Mucosa of descending colon (tissue), 3 donors: ENCODE results near the gene SEL1L3. TPM values are rescaled to one million over a fixed set of nuclear protein-coding genes. Genes with fewer than 3 reads are reported as not detected.

Source experiments
- ATAC-seq: fragments of 200-7000 bp; cut with Tn5 transposase; one replicate; pipeline ENCODE4 v1.9.1; 2020; ENCODE audit warnings: mild to moderate bottlenecking, moderate library complexity
- DNase-seq, 3 donors: peaks; one replicate each; pipeline ENCODE4 v3.0.0-alpha.2; 2020
- H3K36me3 ChIP-seq: fragments of 200-600 bp; one replicate; pipeline ENCODE4 v1.8.0; 2021; ENCODE audit warnings: low read depth, mild to moderate bottlenecking
- H3K4me1 ChIP-seq: fragments of 200-600 bp; one replicate; pipeline ENCODE4 v1.8.0; 2021; ENCODE audit warnings: low read depth, mild to moderate bottlenecking
- H3K4me3 ChIP-seq: fragments of 200-600 bp; one replicate; pipeline ENCODE4 v1.8.0; 2021; ENCODE audit warnings: mild to moderate bottlenecking
- H3K9me3 ChIP-seq: fragments of 200-600 bp; one replicate; pipeline ENCODE4 v1.8.0; 2021; ENCODE audit warnings: mild to moderate bottlenecking
- intact Hi-C, 2 donors: fragments of 100-400 bp; cut with DNase I in 1 of 2; cut with micrococcal nuclease in 1 of 2; formaldehyde crosslinking; loops; one replicate each; pipeline versions ENCODE4 v1.11.0 to v1.11.1; 2022; cut with DNase I, micrococcal nuclease
- total RNA-seq, 3 donors: library from RNA; stranded (reverse); fragmentation: NEBNext Ultra II Directional in 2 of 3; extraction: Animal tissue kit (Norgen Biotek cat#: 25700) in 2 of 3; gene quantifications; one replicate each; pipeline versions ENCODE4 v1.2.1 to v1.2.4, GENCODE V29; 2021 to 2023
- TF ChIP-seq, protein P1 (sequence below): fragments of 200-600 bp; IDR thresholded peaks from one replicate; pipeline ENCODE4 v1.8.0; 2022; ENCODE audit warnings: antibody characterized with exemption, mild to moderate bottlenecking
- donor health status: DM: no; HTN: no; CAD: no; lungs with moderate emphysema.
- donor health status: DM: no; HTN: no; CAD: no.
- donor health status: DM: no; HTN: yes; CAD: no.

The SEL1L3 gene
- total RNA-seq, 3 donors from 2014 or later = 51.7 to 104 (median 98.3) TPM

- DNase-seq (peak in 1 of 3 donors; percentile 25), ATAC-seq (peak; percentile 34)
- Histone ChIP-seq H3K4me1 (no peaks in the 10 kb centered on the region), H3K36me3 (no peaks in the 10 kb centered on the region), H3K9me3 (no peaks in the 10 kb centered on the region), H3K4me3 (no peak overlapping the region)
- intact Hi-C loops = no loop called here
- TF ChIP-seq, protein P1, sequence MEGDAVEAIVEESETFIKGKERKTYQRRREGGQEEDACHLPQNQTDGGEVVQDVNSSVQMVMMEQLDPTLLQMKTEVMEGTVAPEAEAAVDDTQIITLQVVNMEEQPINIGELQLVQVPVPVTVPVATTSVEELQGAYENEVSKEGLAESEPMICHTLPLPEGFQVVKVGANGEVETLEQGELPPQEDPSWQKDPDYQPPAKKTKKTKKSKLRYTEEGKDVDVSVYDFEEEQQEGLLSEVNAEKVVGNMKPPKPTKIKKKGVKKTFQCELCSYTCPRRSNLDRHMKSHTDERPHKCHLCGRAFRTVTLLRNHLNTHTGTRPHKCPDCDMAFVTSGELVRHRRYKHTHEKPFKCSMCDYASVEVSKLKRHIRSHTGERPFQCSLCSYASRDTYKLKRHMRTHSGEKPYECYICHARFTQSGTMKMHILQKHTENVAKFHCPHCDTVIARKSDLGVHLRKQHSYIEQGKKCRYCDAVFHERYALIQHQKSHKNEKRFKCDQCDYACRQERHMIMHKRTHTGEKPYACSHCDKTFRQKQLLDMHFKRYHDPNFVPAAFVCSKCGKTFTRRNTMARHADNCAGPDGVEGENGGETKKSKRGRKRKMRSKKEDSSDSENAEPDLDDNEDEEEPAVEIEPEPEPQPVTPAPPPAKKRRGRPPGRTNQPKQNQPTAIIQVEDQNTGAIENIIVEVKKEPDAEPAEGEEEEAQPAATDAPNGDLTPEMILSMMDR = no peak
Observed at GRCh38 chr4:25814301-25815136, 48.3 kb downstream of the SEL1L3 start.

GRCh38 chr4:25813448-25814106, 49.2 kb downstream of the SEL1L3 start:
- ATAC-seq (no peak), DNase-seq (no peak)
- Histone ChIP-seq H3K36me3 (no peaks in the 10 kb centered on the region), H3K4me1 (no peaks in the 10 kb centered on the region), H3K9me3 (no peaks in the 10 kb centered on the region), H3K4me3 (no peak overlapping the region)
- TF ChIP-seq, protein P1 = no peak
- intact Hi-C loops = no loop called here

- Histone ChIP-seq H3K9me3 (no peaks in the 10 kb centered on the region), H3K4me3 (no peak overlapping the region), H3K4me1 (no peaks in the 10 kb centered on the region), H3K36me3 (peaks cover 3% of the 10 kb centered on the region)
- TF ChIP-seq, protein P1 = no peak
- intact Hi-C loops = no loop called here
- ATAC-seq (no peak), DNase-seq (no peak)
Observed at GRCh38 chr4:25811841-25812240, 50.9 kb downstream of the SEL1L3 start.

GRCh38 chr4:25811374-25811690, 51.5 kb downstream of the SEL1L3 start:
- intact Hi-C loops = no loop called here
- no peak overlapping the region for H3K4me3 ChIP-seq
- H3K4me1 ChIP-seq = no peaks in the 10 kb centered on the region
- H3K9me3 ChIP-seq = no peaks in the 10 kb centered on the region
- peaks cover 3% of the 10 kb centered on the region for H3K36me3 ChIP-seq
- DNase-seq (no peak), ATAC-seq (no peak)
- TF ChIP-seq, protein P1 = no peak

- no peak for ATAC-seq
- TF ChIP-seq, protein P1 = no peak
- H3K4me3 ChIP-seq = no peak overlapping the region
- intact Hi-C loops = no loop called here
- DNase-seq = no peak
- H3K4me1 ChIP-seq = no peaks in the 10 kb centered on the region
- peaks cover 3% of the 10 kb centered on the region for H3K36me3 ChIP-seq
- H3K9me3 ChIP-seq = no peaks in the 10 kb centered on the region
Observed at GRCh38 chr4:25810461-25811373, 52.1 kb downstream of the SEL1L3 start.
